ENCODE data around the gene ZNF609.

The ZNF609 gene

DNA sequence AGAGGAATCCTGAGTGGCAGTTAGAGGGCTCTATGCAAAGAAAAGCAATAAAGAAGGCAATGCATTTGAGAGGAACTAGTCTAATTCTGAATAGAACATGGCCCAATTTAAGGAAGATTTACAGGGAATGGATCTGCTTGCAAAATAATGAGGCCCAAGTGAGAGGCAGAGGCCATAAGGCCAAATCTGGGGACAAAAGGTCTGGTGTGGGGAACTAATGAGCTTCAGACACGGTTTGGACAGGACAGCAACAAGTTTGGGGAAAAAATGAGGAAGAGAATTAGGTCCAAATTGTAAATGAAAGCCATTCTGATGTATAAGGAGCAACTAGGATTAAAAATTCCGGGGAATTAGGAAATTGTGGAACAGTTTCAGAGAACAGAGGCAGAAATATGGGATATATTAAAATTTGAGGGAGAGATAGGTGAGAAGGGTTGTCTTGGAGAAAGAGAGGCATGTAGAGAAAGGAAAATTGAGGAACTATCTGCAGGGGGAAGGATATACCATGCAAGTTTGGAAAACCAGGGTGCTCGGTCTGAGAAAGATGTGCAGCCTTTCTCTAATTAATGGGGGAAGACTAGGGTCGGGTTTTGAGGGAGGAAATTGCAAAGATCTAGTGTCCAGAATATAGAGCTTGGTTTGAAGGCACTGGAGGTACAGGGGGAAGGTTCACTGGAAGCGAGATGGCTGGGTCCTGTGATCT lies 241.3 kb downstream of the ZNF609 start:
- DNase-seq = no peak

DNA sequence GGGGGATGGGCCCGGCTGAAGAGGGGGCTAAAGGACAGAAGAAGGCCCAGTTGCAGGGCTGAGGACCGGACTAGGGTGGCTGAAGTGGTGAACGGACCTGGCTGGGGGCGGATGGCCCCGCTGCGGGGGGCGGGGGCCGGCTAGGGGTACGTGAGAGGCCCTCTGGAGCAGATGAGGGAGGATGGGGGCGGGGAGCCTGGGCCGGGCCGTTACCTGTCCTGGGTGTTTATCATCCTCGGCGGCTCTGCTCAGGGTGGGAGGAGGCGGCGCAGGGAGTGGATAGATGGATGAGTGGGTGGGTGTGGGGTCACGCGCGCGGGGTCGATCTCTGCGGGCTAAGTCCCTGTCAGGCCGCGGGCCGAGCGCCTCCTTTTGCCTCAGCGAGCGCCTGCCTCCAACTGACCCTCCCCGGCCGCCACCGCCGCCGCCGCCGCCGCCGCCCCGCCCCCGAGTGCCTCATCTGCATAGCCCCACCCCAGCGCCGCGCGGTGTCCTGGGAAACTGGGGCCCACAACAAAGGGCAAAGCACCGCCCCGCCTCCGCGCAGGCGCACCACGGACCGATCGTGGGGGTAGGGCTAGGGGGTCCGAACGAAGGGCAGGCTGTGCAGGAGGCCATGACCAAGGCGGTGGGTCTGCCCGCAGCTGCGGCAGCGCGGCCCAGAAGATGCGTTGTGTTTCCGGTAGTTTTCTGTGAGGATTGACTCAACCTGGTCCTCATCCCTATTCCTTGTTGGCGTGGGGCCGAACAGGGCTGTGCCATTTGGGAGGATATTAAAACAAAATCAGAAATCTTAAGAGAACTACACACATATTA lies 242.6 kb downstream of the ZNF609 start:
- DNase-seq = peak; percentile 91

DNA sequence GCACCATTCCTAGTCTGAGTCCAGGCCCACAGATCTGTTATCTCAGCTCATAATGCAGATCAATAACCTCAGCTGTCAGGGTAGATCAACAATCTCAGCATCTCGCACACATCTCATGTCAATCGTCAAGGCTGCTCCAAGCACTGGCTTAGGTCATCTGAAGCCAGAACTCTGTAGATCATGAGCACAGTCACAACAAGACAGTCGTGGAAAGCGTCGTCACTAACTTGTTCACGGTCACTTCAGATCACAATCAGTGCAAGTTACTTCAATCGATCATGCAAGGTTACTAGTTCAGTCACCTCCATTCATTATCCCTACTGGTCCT lies 243.2 kb downstream of the ZNF609 start:
- no peak for DNase-seq

DNA sequence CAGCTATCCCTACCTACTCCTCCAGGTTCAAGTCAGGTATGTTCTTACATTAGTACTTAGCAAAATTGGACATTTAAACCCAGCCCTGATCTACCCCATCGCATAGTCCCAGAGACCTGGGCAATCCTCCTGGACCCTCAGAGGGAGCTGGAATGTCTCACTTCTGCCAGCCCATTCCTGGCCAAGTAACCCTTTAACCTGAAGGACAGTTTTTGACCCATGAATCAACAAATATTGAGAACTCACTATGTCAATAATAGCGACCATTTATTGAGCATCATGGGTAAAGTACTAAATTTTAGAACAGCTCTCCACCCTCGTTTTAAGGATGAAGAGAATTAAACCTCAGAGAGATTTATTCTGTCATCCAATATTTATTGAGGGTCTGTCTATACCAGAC lies 244.6 kb downstream of the ZNF609 start:
- DNase-seq = no peak

DNA sequence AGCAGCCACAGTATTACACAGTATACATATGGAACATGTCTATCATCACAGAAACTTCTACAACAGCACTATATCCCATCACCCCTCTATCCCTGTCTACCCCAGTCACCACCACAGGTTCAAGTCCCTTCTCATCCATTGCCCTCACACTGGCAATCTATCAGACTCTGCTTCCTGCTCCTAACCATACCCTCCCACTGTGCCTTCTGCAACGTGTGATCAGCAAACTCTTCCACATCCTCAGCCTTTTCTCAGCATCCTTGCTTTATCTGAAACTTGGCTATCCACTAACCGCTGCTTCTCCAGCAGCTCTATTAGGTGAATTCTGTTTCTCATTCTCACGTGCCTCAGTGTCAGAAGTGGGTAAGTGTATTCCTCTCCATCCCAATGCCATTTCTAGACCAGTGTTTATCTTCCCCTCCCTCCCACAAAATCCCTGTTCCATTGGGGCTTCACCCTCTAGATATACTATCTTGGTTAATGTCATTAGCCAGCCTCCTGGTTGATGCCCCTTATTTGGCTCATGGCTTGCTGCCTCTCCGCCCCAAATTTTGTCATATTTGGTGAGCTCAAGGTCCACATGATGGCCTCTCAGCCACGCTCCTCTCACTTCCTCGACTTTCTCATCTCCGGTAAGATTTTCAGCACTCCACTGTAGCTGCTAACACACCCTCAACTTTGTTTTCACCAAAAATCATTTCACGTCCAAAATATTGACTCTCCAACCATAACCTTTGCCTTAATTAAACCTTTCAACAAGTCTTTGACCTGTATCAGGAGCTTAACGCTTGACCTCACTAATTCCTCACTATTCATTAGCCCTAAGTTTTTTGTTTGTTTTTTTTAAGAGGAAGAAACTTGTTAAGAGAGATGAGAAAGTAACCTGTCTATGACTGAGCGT lies 245.9 kb downstream of the ZNF609 start:
- no peak for DNase-seq

DNA sequence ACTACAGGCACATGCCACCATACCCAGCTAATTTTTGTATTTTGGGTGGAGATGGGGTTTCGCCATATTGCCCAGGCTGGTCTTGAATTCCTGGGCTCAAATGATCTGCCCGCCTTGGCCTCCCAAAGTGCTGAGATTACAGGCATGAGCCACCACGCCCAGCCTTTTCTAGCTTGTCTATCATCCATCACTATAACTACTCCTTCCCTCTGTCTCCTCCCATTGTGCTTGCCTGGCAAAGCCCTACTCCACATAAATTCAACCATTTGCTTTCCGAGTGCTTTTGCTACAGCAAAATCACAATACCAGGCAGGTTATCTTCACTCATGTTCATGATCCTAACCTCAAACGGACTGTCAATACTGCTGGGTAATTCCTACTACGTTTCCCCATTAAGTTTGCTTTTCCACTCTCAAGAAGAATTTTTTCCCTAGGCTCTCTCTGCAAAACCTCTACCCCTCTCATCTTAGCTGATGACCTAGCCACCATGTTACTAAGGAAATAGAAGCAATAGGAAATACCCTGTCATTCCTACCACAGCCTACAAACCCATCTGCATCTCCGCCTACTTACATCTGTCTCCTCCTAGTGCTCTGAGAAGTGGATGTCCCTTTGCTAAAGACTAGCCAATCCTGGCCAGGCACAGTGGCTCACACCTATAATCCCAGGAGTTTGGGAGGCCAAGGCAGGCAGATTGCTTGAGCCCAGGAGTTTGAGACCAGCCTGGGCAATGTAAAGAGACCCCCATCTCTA lies 250.5 kb downstream of the ZNF609 start:
- no peak for DNase-seq

DNA sequence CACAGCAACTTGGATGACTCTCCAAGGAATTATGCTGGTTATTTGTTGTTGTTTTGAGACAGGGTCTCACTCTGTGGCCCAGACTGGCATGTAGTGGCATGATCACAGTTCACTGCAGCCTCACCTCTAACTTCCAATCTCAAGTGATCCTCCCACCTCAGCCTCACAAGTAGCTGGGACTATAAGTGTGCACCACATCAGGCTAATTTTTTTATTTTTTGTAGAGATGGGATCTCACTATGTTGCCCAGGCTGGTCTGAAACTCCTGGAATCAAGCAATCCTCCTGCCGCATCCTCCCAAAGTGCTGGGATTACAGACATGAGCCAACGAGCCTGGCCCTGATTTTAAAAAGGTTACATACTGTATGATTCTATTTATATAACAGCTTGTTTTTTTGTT lies 252.0 kb downstream of the ZNF609 start:
- no peak for DNase-seq

DNA sequence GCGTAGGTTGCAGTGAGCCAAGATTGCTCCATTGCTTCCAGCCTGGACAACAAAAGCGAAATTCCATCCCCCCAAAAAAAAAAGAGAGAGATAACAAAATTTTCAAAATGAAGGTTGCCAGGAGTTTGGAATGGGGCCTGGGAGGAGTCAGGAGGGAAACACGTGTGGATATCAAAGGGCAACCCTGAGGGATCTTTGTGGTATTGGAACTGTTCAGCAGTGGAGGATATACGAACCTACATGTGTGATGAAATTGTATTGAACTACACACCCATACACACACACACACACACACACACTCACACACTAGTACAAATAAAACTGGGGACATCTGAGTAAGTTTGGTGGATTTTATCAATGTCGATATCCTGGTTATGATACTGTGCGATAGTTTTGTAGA lies 253.2 kb downstream of the ZNF609 start:
- no peak for DNase-seq

DNA sequence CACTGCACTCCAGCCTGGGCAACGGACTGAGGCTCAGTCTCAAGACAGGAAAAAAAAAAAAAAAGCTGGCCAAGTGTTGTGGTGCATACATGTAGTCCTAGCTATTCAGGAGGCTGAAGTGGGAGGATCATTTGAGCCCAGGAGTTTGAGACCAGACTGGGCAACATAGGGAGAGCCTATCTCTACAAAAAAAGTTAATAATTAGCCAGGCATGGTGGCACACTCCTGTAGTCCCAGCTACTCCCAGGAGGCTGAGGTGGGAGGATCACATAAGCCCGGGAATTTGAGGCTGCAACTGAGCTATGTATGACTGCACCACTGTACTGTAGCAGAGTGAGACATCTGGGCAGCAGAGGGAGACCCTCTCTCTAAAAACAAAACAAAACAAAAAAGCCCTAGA lies 256.1 kb downstream of the ZNF609 start:
- DNase-seq = no peak

DNA sequence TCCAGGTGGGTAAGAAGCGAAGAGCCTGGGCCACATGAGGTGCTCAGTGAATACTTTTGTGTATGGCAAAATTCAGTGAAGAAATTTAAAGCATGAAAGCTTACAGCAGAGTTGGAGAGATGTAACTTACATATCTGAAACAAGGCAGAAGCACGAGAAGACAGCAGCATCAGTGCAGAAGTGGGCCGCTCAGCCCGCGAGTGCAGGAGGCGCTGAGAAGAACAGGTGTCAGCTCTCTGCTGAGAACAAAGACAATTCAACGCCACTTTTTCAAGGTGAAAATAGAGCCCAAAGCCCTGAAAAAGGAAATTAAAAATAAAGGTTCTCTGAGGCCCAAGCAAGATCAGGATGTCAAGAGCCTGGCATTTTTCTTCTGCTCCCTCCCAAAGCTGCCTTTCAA lies 256.8 kb downstream of the ZNF609 start:
- DNase-seq = no peak

DNA sequence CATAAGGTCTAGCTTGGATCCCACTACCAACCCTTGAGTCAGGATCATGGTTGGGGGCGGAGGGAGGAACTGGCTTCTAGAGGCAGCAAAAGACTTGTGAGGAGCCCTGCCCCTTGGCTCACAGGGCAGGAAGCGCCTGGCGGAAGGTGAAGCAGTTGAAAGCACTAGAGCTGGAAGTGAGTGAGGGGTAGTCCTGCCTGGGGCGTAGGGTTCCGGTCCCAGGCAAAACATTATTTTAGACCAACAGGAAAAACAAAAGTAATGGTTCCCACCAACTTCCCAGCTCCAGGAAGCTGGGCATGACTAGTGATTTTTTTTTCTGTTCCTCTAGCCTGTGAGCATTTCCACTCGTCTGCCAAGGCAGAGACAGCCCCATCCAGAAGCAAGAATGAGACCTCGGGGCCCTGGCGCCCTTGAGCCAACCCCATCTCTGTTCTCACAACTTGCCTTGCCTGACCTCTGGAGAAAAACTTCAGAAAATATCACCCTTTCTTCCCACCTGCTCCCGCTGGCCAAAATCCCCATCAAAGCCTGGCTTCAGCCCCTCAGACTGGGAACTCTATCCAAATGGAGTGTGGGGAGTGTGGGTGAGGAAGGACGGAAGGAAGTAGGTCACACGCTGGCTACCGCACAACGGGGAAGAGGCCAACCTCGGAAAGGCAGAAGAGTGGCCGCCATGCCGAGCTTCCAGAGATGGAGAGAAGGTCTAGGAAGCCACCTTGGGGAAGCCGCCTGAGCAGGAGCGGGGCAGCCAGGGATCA lies 257.5 kb downstream of the ZNF609 start:
- DNase-seq = no peak

DNA sequence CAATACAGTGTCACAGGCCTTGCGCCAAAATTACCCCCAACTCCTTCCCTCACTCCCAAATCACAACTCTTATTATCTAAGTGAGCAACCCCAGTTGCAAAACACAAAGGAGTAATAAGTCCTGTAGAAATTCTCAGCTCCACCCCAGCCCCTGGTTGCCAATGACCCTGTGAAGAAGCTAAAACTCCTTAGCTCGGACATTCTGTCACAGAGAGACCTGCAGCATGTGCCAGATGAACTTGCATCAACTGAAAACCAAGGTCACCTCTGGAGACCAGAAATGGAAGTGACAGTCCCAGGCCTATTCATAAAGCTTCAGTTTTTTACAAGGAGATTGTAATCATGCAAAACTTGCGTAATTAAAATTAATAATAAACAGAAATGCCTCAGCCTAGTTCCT lies 259.8 kb downstream of the ZNF609 start:
- DNase-seq = no peak

DNA sequence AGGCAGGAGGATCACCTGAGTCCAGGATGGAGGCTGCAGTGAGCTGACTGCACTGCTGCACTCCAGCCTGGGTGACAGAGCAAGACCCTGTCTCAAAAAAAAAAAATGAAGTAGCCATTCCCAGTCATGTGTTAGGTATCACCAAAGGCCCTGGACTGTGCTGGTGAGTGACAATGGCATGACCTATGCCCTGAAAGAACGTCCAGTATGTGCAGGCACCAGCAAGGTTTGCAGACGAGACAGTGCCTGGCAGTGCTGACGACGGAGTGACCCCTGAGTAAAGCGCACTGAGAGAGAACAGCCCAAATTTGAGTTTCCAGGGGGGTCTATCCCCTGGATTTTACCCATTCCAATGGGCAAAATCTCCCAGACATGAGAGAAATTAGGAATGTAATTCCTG lies 269.8 kb downstream of the ZNF609 start:
- DNase-seq = no peak

DNA sequence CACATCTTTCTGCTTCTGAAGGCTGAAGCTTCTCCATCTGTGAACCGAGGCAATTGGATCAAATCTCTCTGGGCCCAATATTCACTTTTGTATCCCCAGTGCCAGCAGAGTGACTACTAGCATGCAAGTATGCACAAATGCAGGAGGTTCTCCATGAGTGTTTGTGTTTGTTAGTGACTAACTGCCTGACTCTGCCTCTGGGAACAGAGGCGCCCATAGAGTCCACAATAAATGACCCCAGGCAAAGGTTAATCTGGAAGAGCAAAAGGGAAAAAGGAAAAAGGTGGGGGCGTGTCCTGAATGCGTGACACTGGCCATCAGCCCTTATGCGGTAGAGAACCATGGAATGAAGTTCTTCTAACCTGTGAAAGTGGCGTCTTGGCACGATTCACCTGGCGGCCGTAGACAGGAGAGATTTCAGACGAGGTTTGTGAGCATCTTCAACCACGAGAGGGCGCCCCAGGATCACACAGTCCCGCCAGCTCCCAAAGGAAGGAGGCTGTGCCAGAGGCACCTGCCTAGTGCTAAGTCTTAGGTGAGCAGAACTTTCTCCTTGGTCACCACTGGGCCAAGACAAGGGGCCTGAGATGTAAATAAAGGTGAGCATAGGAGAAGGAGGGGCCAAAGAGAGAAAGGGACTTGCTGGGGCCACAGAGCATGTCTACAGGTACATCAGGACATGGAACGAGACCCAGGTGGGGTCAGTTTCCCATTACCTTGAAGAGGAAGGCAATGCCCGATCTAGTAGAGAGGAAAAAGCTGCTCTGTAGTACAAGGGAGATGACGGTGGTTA lies 270.8 kb downstream of the ZNF609 start:
- peak; percentile 86 for DNase-seq

DNA sequence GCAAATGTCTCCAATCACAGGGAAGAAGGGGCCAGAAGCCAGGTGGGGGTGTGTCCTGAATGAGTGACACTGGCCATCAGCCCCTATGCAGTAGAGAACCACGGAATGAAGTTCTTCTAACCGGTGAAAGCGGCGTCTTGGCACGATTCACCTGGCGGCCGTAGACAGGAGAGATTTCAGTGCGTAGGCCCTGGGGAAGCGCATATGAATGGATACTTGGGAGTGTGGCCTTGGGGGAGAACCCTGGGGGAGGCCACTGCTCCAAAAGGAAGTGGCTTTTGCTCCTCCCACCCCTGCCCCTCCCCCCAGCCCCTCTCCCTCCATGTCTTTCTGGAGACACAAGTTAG lies 271.4 kb downstream of the ZNF609 start:
- DNase-seq = no peak

DNA sequence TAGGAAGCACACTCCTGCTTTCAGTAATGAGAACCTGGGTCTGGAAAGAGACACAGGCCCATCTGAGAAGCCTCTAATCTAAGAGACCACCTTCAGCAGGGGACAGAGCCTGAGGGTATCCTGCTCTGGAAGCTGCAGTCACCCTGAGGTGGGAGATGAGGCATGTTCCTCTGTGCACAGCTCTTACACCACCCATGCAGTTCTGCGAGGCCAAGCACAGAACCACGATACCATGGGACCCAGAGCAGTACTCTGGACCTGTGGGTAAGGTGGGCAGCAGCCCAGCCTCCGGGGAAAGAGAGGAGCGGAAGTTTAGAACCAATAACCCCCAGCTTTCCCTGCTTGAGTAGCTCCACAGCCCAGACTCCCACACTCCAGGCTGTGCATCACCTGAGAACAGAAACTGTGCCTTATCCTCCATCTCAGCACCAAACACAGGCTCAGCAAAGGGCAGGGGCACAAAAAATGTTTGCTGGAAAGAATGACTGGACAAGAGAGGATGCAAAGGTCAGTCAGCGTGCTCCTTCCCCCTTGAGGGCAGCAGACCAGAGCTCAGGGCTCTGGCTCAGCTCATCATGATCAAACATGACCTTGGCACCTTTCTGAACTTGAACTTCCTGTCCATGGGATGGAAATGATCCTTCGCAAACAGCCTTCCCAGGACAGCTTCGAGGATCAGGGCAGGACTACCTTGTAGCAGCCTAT lies 271.9 kb downstream of the ZNF609 start:
- DNase-seq = no peak

Measured in NCI-H2171 treated with DMSO at 0.1 percent for 48 hours (cell line).